ENCODE measurements around the gene SRD5A2.

The SRD5A2 gene

GRCh38 chr2:31580321-31581117 is at the start of gene SRD5A2:
Gene SRD5A2, minus strand, starts transcription at chr2:31580938. Its CDS starts 38 bp downstream, at chr2:31580900.
- DNase-seq, result no peak

- DNase-seq, result no peak
Observed at GRCh38 chr2:31606509-31606908, 25.8 kb upstream of the SRD5A2 start.

- no peak for DNase-seq
Observed at GRCh38 chr2:31598694-31599093, 18.0 kb upstream of the SRD5A2 start.

GRCh38 chr2:31586230-31586629 is 5.5 kb upstream of the SRD5A2 start:
- DNase-seq, result no peak

- DNase-seq, result no peak
Observed at GRCh38 chr2:31581124-31581795, 522 bp upstream of the SRD5A2 start.

GRCh38 chr2:31579996-31580320 is 780 bp downstream of the SRD5A2 start:
- DNase-seq, result no peak

GRCh38 chr2:31578316-31578715 is 2.4 kb downstream of the SRD5A2 start:
- DNase-seq, result no peak

GRCh38 chr2:31577143-31577542 is 3.6 kb downstream of the SRD5A2 start:
- no peak for DNase-seq

GRCh38 chr2:31568585-31569201 is 12.0 kb downstream of the SRD5A2 start:
- DNase-seq, result no peak

- no peak for DNase-seq
Observed at GRCh38 chr2:31567679-31568078, 13.1 kb downstream of the SRD5A2 start.

- no peak for DNase-seq
Observed at GRCh38 chr2:31563273-31563839, 17.4 kb downstream of the SRD5A2 start.

GRCh38 chr2:31561823-31562222 is 18.9 kb downstream of the SRD5A2 start:
- DNase-seq, result no peak

- DNase-seq, result no peak
Observed at GRCh38 chr2:31558401-31559295, 22.1 kb downstream of the SRD5A2 start.

GRCh38 chr2:31556940-31557339 is 23.8 kb downstream of the SRD5A2 start:
- DNase-seq, result no peak

- no peak for DNase-seq
Observed at GRCh38 chr2:31555967-31556706, 24.6 kb downstream of the SRD5A2 start.

GRCh38 chr2:31553362-31553761 is 27.4 kb downstream of the SRD5A2 start:
- no peak for DNase-seq

GRCh38 chr2:31547485-31547884 is 33.3 kb downstream of the SRD5A2 start:
- DNase-seq, result no peak

- DNase-seq, result no peak
Observed at GRCh38 chr2:31541853-31542252, 38.9 kb downstream of the SRD5A2 start.

GRCh38 chr2:31539505-31539904 is 41.2 kb downstream of the SRD5A2 start:
- DNase-seq, result no peak

GRCh38 chr2:31535768-31536167 is 45.0 kb downstream of the SRD5A2 start:
- DNase-seq, result no peak

GRCh38 chr2:31534636-31535035 is 46.1 kb downstream of the SRD5A2 start:
- DNase-seq, result no peak

- no peak for DNase-seq
Observed at GRCh38 chr2:31533036-31533435, 47.7 kb downstream of the SRD5A2 start.
